ENCODE measurements around the gene SLC9A1.

Gene SLC9A1

GRCh38 chr1:27105018-27105417 is 49.9 kb downstream of the SLC9A1 start:
- Histone ChIP-seq H3K4me3 (IDR thresholded peaks at IDR 0.05; ENCODE audit: insufficient read depth, low read depth, low read length) (no peak overlapping the region), H3K9ac (no peak overlapping the region), H4K20me1 (ENCODE audit: insufficient read depth) (no peaks in the 10 kb centered on the region; the same call in 1 of the 2 replicates), H3K27ac (no peak overlapping the region), H3K4me2 (no peak overlapping the region), H3K4me1 (ENCODE audit: low read depth, poor library complexity, severe bottlenecking) (no peaks in the 10 kb centered on the region), H3K27me3 (ENCODE audit: insufficient read depth, low read depth) (no peaks in the 10 kb centered on the region), H3K79me2 (ENCODE audit: insufficient read depth, low read depth) (no peaks in the 10 kb centered on the region), H2AFZ (ENCODE audit: low read depth) (no peak overlapping the region), H3K36me3 (ENCODE audit: insufficient read depth) (no peaks in the 10 kb centered on the region)
- no peak for TF ChIP-seq CTCF (conservative IDR thresholded peaks at IDR 0.05; ENCODE audit: low read depth, low read length)

- Histone ChIP-seq H3K4me2 (no peak overlapping the region), H3K79me2 (ENCODE audit: insufficient read depth, low read depth) (no peaks in the 10 kb centered on the region), H3K4me3 (IDR thresholded peaks at IDR 0.05; ENCODE audit: insufficient read depth, low read depth, low read length) (no peak overlapping the region), H3K27me3 (ENCODE audit: insufficient read depth, low read depth) (no peaks in the 10 kb centered on the region), H2AFZ (ENCODE audit: low read depth) (no peak overlapping the region), H3K36me3 (ENCODE audit: insufficient read depth) (no peaks in the 10 kb centered on the region), H3K27ac (no peak overlapping the region), H3K9ac (no peak overlapping the region), H4K20me1 (ENCODE audit: insufficient read depth) (no peaks in the 10 kb centered on the region; the same call in 1 of the 2 replicates), H3K4me1 (ENCODE audit: low read depth, poor library complexity, severe bottlenecking) (no peaks in the 10 kb centered on the region)
- no peak for TF ChIP-seq CTCF (conservative IDR thresholded peaks at IDR 0.05; ENCODE audit: low read depth, low read length)
Observed at GRCh38 chr1:27103498-27103897, 51.4 kb downstream of the SLC9A1 start.

- H3K36me3 ChIP-seq (ENCODE audit: insufficient read depth) = no peaks in the 10 kb centered on the region
- H3K4me2 ChIP-seq = no peak overlapping the region
- no peak overlapping the region for H2AFZ ChIP-seq (ENCODE audit: low read depth)
- no peaks in the 10 kb centered on the region for H3K4me1 ChIP-seq (ENCODE audit: low read depth, poor library complexity, severe bottlenecking)
- H3K9ac ChIP-seq = no peak overlapping the region
- H3K79me2 ChIP-seq (ENCODE audit: insufficient read depth, low read depth) = no peaks in the 10 kb centered on the region
- H3K27me3 ChIP-seq (ENCODE audit: insufficient read depth, low read depth) = no peaks in the 10 kb centered on the region
- H3K4me3 ChIP-seq (IDR thresholded peaks at IDR 0.05; ENCODE audit: insufficient read depth, low read depth, low read length) = no peak overlapping the region
- no peak overlapping the region for H3K27ac ChIP-seq
- TF ChIP-seq CTCF (conservative IDR thresholded peaks at IDR 0.05; ENCODE audit: low read depth, low read length) = peak; percentile 88
- no peaks in the 10 kb centered on the region; the same call in 1 of the 2 replicates for H4K20me1 ChIP-seq (ENCODE audit: insufficient read depth)
Observed at GRCh38 chr1:27102707-27103468, 52.0 kb downstream of the SLC9A1 start.

DNA sequence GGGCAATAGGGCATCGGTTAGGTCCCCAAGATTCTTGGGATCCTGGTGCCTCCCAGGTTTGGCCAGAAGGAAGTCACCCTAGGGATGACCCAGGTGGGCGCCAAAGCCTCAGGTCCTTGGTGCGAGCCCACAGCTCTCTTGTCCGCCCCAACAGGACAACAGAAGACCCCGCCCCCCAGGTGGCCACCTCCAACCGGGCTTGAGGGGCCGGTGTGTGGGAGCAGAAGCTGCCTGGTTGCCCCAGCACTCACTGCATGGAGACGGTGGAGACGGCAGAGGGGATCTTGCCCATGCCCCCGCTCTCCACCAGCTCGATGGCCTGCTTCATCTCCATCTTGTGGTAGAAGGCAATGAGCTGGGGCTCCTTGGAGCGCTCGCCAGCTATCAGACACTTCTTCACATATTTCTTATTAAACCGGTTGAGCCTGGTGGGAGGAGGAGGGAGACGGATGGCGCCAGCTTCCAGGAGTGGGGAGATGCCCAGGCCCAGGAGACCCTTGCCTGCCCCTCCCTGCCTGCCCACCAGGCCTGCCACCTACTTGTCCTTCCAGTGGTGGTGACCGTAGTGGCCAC is 52.7 kb downstream of the SLC9A1 start:
- Histone ChIP-seq H3K27me3 (ENCODE audit: insufficient read depth, low read depth) (no peaks in the 10 kb centered on the region), H3K4me3 (IDR thresholded peaks at IDR 0.05; ENCODE audit: insufficient read depth, low read depth, low read length) (no peak overlapping the region), H3K79me2 (ENCODE audit: insufficient read depth, low read depth) (no peaks in the 10 kb centered on the region), H3K27ac (no peak overlapping the region), H3K9ac (no peak overlapping the region), H3K4me2 (no peak overlapping the region), H3K36me3 (ENCODE audit: insufficient read depth) (no peaks in the 10 kb centered on the region), H4K20me1 (ENCODE audit: insufficient read depth) (no peaks in the 10 kb centered on the region; the same call in 1 of the 2 replicates), H3K4me1 (ENCODE audit: low read depth, poor library complexity, severe bottlenecking) (peaks cover 4% of the 10 kb centered on the region), H2AFZ (ENCODE audit: low read depth) (no peak overlapping the region)
- TF ChIP-seq CTCF (conservative IDR thresholded peaks at IDR 0.05; ENCODE audit: low read depth, low read length) = no peak
